HepG2 (cell line): Measurements from ENCODE around the gene SH3PXD2A. TPM values are rescaled to one million over a fixed set of nuclear protein-coding genes. Genes with fewer than 3 reads are reported as not detected.

Source experiments
- FOXO1 ChIP-seq: sonication (generic); formaldehyde crosslinking; IDR thresholded peaks from 2 replicates; pipeline ENCODE4 v1.4.0; 2020; ENCODE audit warnings: missing genetic modification reagents
- GABPB1 ChIP-seq: IDR thresholded peaks from 2 replicates; pipeline ENCODE4 v1.6.1; 2016; ENCODE audit warnings: mild to moderate bottlenecking, missing genetic modification reagents, moderate library complexity, missing compliant biosample characterization
- HDAC2 ChIP-seq: sonication (generic); formaldehyde crosslinking; IDR thresholded peaks from 2 replicates; pipeline ENCODE4 v1.4.0; 2020; ENCODE audit warnings: missing genetic modification reagents
- IRF2 ChIP-seq: IDR thresholded peaks from 2 replicates; pipeline ENCODE4 v1.6.1; 2018; ENCODE audit warnings: missing genetic modification reagents, missing compliant biosample characterization
- MTF2 ChIP-seq: sonication (generic); formaldehyde crosslinking; IDR thresholded peaks from 2 replicates; pipeline ENCODE4 v1.5.0; 2020; ENCODE audit warnings: missing genetic modification reagents, borderline replicate concordance
- MYNN ChIP-seq: sonication (generic); formaldehyde crosslinking; IDR thresholded peaks from 2 replicates; pipeline ENCODE4 v1.4.0; 2020; ENCODE audit warnings: mild to moderate bottlenecking, low read depth, missing genetic modification reagents
- NR2F6 ChIP-seq, 2 experiments: IDR thresholded peaks; 2 replicates each; pipeline ENCODE4 v1.6.1; 2016; ENCODE audit warnings: antibody characterized with exemption in 1 of 2, mild to moderate bottlenecking in 1 of 2
- NRL ChIP-seq: sonication (generic); formaldehyde crosslinking; IDR thresholded peaks from 2 replicates; pipeline ENCODE4 v1.5.0; 2020; ENCODE audit warnings: missing genetic modification reagents, mild to moderate bottlenecking, moderate library complexity, borderline replicate concordance
- TAF1 ChIP-seq: sonication (generic); formaldehyde crosslinking; IDR thresholded peaks from 2 replicates; pipeline ENCODE4 v1.4.0; 2020; ENCODE audit warnings: missing genetic modification reagents
- TCF7 ChIP-seq: sonication (generic); IDR thresholded peaks from 2 replicates; pipeline ENCODE4 v1.6.1; 2016; ENCODE audit warnings: antibody characterized with exemption, low read depth
- TEAD2 ChIP-seq: sonication (generic); formaldehyde crosslinking; IDR thresholded peaks from 2 replicates; pipeline ENCODE4 v1.9.0; 2021; ENCODE audit warnings: missing genetic modification reagents
- ZBTB7B ChIP-seq: sonication (generic); formaldehyde crosslinking; IDR thresholded peaks from 2 replicates; pipeline ENCODE4 v1.4.0; 2020; ENCODE audit warnings: missing genetic modification reagents
- ZNF10 ChIP-seq: sonication (generic); formaldehyde crosslinking; IDR thresholded peaks from 2 replicates; pipeline ENCODE4 v1.4.0; 2020; ENCODE audit warnings: mild to moderate bottlenecking, low read depth, missing genetic modification reagents, borderline replicate concordance
- polyA plus RNA-seq, 8 experiments: library from polyadenylated mRNA; depleted of rRNA in 3 of 8; stranded (reverse) in 7 of 8; unstranded in 1 of 8; fragments of >200 nt; fragmentation: Illumina TruSeq in 4 of 8; extraction: Trizol in 4 of 8; gene quantifications; 2 replicates each; pipeline versions ENCODE4 v1.2.1 to v1.2.3, GENCODE V29; 2011 to 2016; ENCODE audit warnings: low read depth in 4 of 8, missing spikeins in 1 of 8, mixed read lengths in 1 of 8; ENCODE audit not compliant: insufficient read depth in 1 of 8
- total RNA-seq, 5 experiments: library from RNA; depleted of rRNA; stranded (reverse); fragments of >200 nt; fragmentation: Illumina TruSeq; extraction: Trizol; gene quantifications; 2 replicates each; pipeline ENCODE4 v1.2.3, GENCODE V29; 2016; ENCODE audit warnings: low read depth in 1 of 5
- TF ChIP-seq, protein P1 (sequence below), 2 experiments: IDR thresholded peaks; 2 replicates each; pipeline ENCODE4 v1.6.1; 2011 to 2012; ENCODE audit warnings: low read length in 2 of 2, borderline replicate concordance in 1 of 2, low read depth in 1 of 2, mild to moderate bottlenecking in 1 of 2, moderate library complexity in 1 of 2
- TF ChIP-seq, protein P2 (sequence below): IDR thresholded peaks from 2 replicates; pipeline ENCODE4 v1.6.1; 2016; ENCODE audit warnings: mild to moderate bottlenecking
- TF ChIP-seq, protein P3 (sequence below): sonication (generic); formaldehyde crosslinking; IDR thresholded peaks from 2 replicates; pipeline ENCODE4 v1.5.0; 2020; ENCODE audit warnings: missing genetic modification reagents, mild to moderate bottlenecking, borderline replicate concordance
- TF ChIP-seq, protein P4 (sequence below): sonication (generic); formaldehyde crosslinking; IDR thresholded peaks from 2 replicates; pipeline ENCODE4 v1.8.0; 2022; ENCODE audit warnings: mild to moderate bottlenecking, missing genetic modification reagents, moderate library complexity
- TF ChIP-seq, protein P5 (sequence below): sonication (generic); formaldehyde crosslinking; IDR thresholded peaks from 2 replicates; pipeline ENCODE4 v1.4.0; 2020; ENCODE audit warnings: mild to moderate bottlenecking, missing genetic modification reagents
- TF ChIP-seq, protein P6 (sequence below): sonication (generic); formaldehyde crosslinking; IDR thresholded peaks from 2 replicates; pipeline ENCODE4 v1.4.0; 2020; ENCODE audit warnings: missing genetic modification reagents

Gene SH3PXD2A
- total and polyA plus RNA-seq, 2 of the 13 experiments (the other 11 are each of a cell fraction or from before 2014, with no cell fraction given): 11.1 to 11.3 TPM

DNA sequence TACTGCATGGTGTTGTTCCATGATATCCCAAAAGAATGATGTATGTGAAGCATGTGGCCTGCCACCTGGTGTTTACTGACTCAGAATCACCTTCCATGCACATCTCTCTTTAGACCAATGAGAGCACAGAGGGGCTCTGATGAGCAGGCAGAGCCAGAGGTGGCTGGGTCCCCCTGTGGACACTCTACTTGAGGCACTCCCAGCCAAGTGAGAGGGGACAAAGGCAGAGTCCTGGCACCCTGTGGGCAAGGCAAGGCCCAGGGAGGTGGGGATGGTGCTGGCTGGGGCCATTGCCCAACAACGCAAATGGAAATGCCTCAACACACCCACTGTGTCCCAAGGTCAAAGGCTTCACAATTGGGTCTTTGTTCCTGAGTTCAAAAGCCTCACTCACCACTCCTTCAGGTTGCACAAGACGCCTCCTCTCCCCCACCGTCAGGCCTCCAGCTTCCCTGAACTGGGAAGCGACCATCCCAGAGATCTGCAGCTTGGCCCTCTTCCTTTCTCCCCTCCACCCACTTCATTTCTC, 197.3 kb downstream of the SH3PXD2A start (continued):
- TF ChIP-seq, protein P1, sequence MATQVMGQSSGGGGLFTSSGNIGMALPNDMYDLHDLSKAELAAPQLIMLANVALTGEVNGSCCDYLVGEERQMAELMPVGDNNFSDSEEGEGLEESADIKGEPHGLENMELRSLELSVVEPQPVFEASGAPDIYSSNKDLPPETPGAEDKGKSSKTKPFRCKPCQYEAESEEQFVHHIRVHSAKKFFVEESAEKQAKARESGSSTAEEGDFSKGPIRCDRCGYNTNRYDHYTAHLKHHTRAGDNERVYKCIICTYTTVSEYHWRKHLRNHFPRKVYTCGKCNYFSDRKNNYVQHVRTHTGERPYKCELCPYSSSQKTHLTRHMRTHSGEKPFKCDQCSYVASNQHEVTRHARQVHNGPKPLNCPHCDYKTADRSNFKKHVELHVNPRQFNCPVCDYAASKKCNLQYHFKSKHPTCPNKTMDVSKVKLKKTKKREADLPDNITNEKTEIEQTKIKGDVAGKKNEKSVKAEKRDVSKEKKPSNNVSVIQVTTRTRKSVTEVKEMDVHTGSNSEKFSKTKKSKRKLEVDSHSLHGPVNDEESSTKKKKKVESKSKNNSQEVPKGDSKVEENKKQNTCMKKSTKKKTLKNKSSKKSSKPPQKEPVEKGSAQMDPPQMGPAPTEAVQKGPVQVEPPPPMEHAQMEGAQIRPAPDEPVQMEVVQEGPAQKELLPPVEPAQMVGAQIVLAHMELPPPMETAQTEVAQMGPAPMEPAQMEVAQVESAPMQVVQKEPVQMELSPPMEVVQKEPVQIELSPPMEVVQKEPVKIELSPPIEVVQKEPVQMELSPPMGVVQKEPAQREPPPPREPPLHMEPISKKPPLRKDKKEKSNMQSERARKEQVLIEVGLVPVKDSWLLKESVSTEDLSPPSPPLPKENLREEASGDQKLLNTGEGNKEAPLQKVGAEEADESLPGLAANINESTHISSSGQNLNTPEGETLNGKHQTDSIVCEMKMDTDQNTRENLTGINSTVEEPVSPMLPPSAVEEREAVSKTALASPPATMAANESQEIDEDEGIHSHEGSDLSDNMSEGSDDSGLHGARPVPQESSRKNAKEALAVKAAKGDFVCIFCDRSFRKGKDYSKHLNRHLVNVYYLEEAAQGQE (IDR thresholded peaks at IDR 0.05; ENCODE audit: borderline replicate concordance in 1 of 2, low read depth in 1 of 2, low read length in 2 of 2): 0 out of 4 replicates have a peak, but pooled peaks of 1 of the 2 experiments have one; percentile 20
- TF ChIP-seq, protein P2, sequence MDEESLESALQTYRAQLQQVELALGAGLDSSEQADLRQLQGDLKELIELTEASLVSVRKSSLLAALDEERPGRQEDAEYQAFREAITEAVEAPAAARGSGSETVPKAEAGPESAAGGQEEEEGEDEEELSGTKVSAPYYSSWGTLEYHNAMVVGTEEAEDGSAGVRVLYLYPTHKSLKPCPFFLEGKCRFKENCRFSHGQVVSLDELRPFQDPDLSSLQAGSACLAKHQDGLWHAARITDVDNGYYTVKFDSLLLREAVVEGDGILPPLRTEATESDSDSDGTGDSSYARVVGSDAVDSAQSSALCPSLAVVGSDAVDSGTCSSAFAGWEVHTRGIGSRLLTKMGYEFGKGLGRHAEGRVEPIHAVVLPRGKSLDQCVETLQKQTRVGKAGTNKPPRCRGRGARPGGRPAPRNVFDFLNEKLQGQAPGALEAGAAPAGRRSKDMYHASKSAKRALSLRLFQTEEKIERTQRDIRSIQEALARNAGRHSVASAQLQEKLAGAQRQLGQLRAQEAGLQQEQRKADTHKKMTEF: peak; percentile 46; the same call in 1 of the 2 replicates
- peak; percentile 42; the same call in 1 of the 2 replicates for TF ChIP-seq NR2F6 (IDR thresholded peaks at IDR 0.05)
- peak; percentile 57; the same call in 1 of the 2 replicates for TF ChIP-seq NR2F6 (CRISPR knock-in tag; IDR thresholded peaks at IDR 0.05)
- TF ChIP-seq, protein P3, sequence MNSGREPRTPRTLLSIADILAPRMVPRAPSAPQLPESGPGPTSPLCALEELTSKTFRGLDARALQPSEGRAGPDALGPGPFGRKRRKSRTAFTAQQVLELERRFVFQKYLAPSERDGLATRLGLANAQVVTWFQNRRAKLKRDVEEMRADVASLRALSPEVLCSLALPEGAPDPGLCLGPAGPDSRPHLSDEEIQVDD (CRISPR knock-in tag): no peak
- no peak for TF ChIP-seq ZNF10 (CRISPR knock-in tag)
- no peak; the same call in 1 of the 2 replicates for TF ChIP-seq MYNN (CRISPR knock-in tag)
- TF ChIP-seq, protein P4, sequence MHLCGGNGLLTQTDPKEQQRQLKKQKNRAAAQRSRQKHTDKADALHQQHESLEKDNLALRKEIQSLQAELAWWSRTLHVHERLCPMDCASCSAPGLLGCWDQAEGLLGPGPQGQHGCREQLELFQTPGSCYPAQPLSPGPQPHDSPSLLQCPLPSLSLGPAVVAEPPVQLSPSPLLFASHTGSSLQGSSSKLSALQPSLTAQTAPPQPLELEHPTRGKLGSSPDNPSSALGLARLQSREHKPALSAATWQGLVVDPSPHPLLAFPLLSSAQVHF (CRISPR knock-in tag): no peak
- TF ChIP-seq TEAD2 (CRISPR knock-in tag): no peak
- peak; percentile 77 for TF ChIP-seq IRF2 (CRISPR knock-in tag)
- peak; percentile 35; the same call in 1 of the 2 replicates for TF ChIP-seq FOXO1
- TF ChIP-seq GABPB1 (CRISPR knock-in tag): peak; percentile 13; the same call in 1 of the 2 replicates
- peak; percentile 31; the same call in 1 of the 2 replicates for TF ChIP-seq ZBTB7B
- no peak for TF ChIP-seq MTF2
- no peak for TF ChIP-seq TAF1 (CRISPR knock-in tag)
- TF ChIP-seq TCF7: peak; percentile 56
- TF ChIP-seq, protein P5, sequence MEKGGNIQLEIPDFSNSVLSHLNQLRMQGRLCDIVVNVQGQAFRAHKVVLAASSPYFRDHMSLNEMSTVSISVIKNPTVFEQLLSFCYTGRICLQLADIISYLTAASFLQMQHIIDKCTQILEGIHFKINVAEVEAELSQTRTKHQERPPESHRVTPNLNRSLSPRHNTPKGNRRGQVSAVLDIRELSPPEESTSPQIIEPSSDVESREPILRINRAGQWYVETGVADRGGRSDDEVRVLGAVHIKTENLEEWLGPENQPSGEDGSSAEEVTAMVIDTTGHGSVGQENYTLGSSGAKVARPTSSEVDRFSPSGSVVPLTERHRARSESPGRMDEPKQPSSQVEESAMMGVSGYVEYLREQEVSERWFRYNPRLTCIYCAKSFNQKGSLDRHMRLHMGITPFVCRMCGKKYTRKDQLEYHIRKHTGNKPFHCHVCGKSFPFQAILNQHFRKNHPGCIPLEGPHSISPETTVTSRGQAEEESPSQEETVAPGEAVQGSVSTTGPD (CRISPR knock-in tag): 0 out of 2 replicates have a peak, but pooled peaks have one; percentile 33
- peak; percentile 62 for TF ChIP-seq HDAC2 (CRISPR knock-in tag)
- TF ChIP-seq, protein P6, sequence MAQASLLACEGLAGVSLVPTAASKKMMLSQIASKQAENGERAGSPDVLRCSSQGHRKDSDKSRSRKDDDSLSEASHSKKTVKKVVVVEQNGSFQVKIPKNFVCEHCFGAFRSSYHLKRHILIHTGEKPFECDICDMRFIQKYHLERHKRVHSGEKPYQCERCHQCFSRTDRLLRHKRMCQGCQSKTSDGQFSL (CRISPR knock-in tag): peak; percentile 75; the same call in 1 of the 2 replicates
- peak; percentile 51; the same call in 1 of the 2 replicates for TF ChIP-seq NRL (CRISPR knock-in tag)
